Gastroesophageal sphincter (tissue), 3 donors: Measurements from ENCODE around the gene DDIT3.

Source experiments
- POLR2AphosphoS5 ChIP-seq: sonication (generic); formaldehyde crosslinking; IDR thresholded peaks from one replicate; pipeline ENCODE4 v1.6.1; 2017; ENCODE audit warnings: antibody characterized with exemption
- TF ChIP-seq, protein P1 (sequence below), 4 experiments: fragments of 200-600 bp in 2 of 4; fragments of 450-650 bp in 2 of 4; sonication (generic) in 1 of 4; IDR thresholded peaks; one replicate each; pipeline ENCODE4 v1.5.1; 2017 to 2019; ENCODE audit warnings: antibody characterized with exemption in 4 of 4, mild to moderate bottlenecking in 2 of 4, moderate library complexity in 2 of 4

DNA sequence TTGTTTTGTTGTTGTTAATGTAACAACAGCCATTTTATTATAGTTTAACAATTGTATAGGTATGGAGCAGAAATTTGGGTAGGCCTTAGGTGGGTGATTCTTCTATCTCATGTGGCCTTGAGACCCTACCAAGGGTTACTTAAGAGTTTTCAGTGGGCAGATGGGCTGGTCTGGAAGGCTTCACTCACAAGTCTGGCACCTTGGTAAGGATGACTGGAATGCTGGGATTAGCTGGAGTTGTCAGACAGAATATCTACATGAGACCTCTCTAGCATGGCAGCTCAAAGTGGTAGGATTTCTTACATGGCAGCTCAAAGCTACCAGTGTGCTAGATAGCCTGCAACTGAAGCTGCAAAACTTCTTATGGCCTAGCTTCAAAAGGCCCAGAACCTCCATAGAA is 34.6 kb downstream of the DDIT3 start:
- TF ChIP-seq, protein P1, sequence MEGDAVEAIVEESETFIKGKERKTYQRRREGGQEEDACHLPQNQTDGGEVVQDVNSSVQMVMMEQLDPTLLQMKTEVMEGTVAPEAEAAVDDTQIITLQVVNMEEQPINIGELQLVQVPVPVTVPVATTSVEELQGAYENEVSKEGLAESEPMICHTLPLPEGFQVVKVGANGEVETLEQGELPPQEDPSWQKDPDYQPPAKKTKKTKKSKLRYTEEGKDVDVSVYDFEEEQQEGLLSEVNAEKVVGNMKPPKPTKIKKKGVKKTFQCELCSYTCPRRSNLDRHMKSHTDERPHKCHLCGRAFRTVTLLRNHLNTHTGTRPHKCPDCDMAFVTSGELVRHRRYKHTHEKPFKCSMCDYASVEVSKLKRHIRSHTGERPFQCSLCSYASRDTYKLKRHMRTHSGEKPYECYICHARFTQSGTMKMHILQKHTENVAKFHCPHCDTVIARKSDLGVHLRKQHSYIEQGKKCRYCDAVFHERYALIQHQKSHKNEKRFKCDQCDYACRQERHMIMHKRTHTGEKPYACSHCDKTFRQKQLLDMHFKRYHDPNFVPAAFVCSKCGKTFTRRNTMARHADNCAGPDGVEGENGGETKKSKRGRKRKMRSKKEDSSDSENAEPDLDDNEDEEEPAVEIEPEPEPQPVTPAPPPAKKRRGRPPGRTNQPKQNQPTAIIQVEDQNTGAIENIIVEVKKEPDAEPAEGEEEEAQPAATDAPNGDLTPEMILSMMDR (IDR thresholded peaks at IDR 0.05): no peak
- no peak for TF ChIP-seq POLR2AphosphoS5
